SK-N-SH (cell line): Measurements from ENCODE around the gene BBS4. TPM values are rescaled to one million over a fixed set of nuclear protein-coding genes. Genes with fewer than 3 reads are reported as not detected.

Source experiments
- CTCF ChIA-PET: fragments of 300-600, 350-600 bp; formaldehyde crosslinking; extraction: SDS; loops from one replicate; lab custom pipeline; 2021; lab: Yijun Ruan, JAX
- POLR2A ChIA-PET: fragments of 350-600 bp; sonication (Branson Sonifier 250); formaldehyde crosslinking; extraction: SDS; loops from one replicate; lab custom pipeline; 2020; ENCODE audit warnings: antibody characterized with exemption, inconsistent platforms; lab: Yijun Ruan, JAX
- DNase-seq: peaks from one replicate; pipeline ENCODE4 v3.0.0; 2012
- H2AFZ ChIP-seq: fragments of 200-600 bp; sonication (generic); 2 replicates; pipeline ENCODE4 v1.8.1; 2016; ENCODE audit warnings: antibody characterized with exemption, mild to moderate bottlenecking, low read depth
- H3F3A ChIP-seq: fragments of 200-600 bp; sonication (generic); replicated peaks from 2 replicates; pipeline ENCODE3; 2016; ENCODE audit warnings: antibody characterized with exemption, mild to moderate bottlenecking; ENCODE audit not compliant: insufficient read depth
- H3K27ac ChIP-seq, 2 experiments: fragments of 200-500 bp in 1 of 2; fragments of 200-600 bp in 1 of 2; sonication (Bioruptor generic) in 1 of 2; sonication (generic), shearing (Covaris generic) in 1 of 2; 2 replicates each; pipeline versions ENCODE4 v1.5.1 to v1.6.1; 2014 to 2016; ENCODE audit warnings: low read depth in 2 of 2, inconsistent platforms in 1 of 2, low read length in 1 of 2, mild to moderate bottlenecking in 1 of 2, mixed read lengths in 1 of 2
- H3K27me3 ChIP-seq: fragments of 200-600 bp; sonication (generic), shearing (Covaris generic); 2 replicates; pipeline ENCODE4 v1.6.1; 2016; ENCODE audit warnings: mixed run types; ENCODE audit not compliant: insufficient read depth
- H3K36me3 ChIP-seq, 2 experiments: fragments of 200-500 bp in 1 of 2; fragments of 200-600 bp in 1 of 2; sonication (Bioruptor generic) in 1 of 2; sonication (generic) in 1 of 2; replicated peaks in 1 of 2; 2 replicates each; pipeline versions ENCODE3 to v1.5.1; 2014 to 2016; ENCODE audit warnings: low read length in 1 of 2, mild to moderate bottlenecking in 1 of 2; ENCODE audit not compliant: insufficient read depth in 2 of 2, control insufficient read depth in 1 of 2
- H3K4me1 ChIP-seq, 2 experiments: fragments of 200-500 bp in 1 of 2; fragments of 200-600 bp in 1 of 2; sonication (Bioruptor generic) in 1 of 2; sonication (generic), shearing (Covaris generic) in 1 of 2; 2 replicates each; pipeline versions ENCODE4 v1.5.1 to v1.6.1; 2014 to 2016; ENCODE audit warnings: low read depth in 1 of 2, low read length in 1 of 2, mixed run types in 1 of 2; ENCODE audit not compliant: insufficient read depth in 2 of 2, control insufficient read depth in 1 of 2
- H3K4me2 ChIP-seq: fragments of 200-600 bp; sonication (generic), shearing (Covaris generic); 2 replicates; pipeline ENCODE4 v1.6.1; 2017; ENCODE audit warnings: mixed run types
- H3K4me3 ChIP-seq, 2 experiments: fragments of 200-500 bp in 1 of 2; fragments of 200-600 bp in 1 of 2; sonication (Bioruptor generic) in 1 of 2; sonication (generic), shearing (Covaris generic) in 1 of 2; 2 replicates each; pipeline versions ENCODE4 v1.5.1 to v1.8.1; 2014 to 2016; ENCODE audit warnings: low read depth in 2 of 2, inconsistent platforms in 1 of 2, low read length in 1 of 2, mild to moderate bottlenecking in 1 of 2, mixed read lengths in 1 of 2, moderate library complexity in 1 of 2
- H3K79me2 ChIP-seq: fragments of 200-600 bp; sonication (generic); 2 replicates; pipeline ENCODE4 v1.8.1; 2017; ENCODE audit warnings: mild to moderate bottlenecking; ENCODE audit not compliant: insufficient read depth
- H3K9ac ChIP-seq: fragments of 200-600 bp; sonication (generic); 2 replicates; pipeline ENCODE4 v1.6.1; 2017; ENCODE audit warnings: mixed run types
- H3K9me2 ChIP-seq: fragments of 200-600 bp; sonication (generic); 2 replicates; pipeline ENCODE4 v1.6.1; 2017; ENCODE audit warnings: mixed run types
- H3K9me3 ChIP-seq: fragments of 200-600 bp; sonication (generic); 2 replicates; pipeline ENCODE4 v1.6.1; 2017; ENCODE audit warnings: mixed run types, mild to moderate bottlenecking, moderate library complexity
- H4K20me1 ChIP-seq: fragments of 200-600 bp; sonication (generic); 2 replicates; pipeline ENCODE4 v1.6.1; 2017; ENCODE audit warnings: mild to moderate bottlenecking, mixed run types; ENCODE audit not compliant: insufficient read depth
- EP300 ChIP-seq, 2 experiments: IDR thresholded peaks; 2 replicates each; pipeline versions ENCODE4 v1.4.0 to v1.6.1; 2012; ENCODE audit warnings: borderline replicate concordance in 1 of 2, low read depth in 1 of 2, low read length in 1 of 2
- EZH2phosphoT487 ChIP-seq: fragments of 200-600 bp; sonication (generic); IDR thresholded peaks from 2 replicates; pipeline ENCODE4 v1.6.1; 2017; ENCODE audit warnings: low read depth, mixed run types, mild to moderate bottlenecking, antibody characterized with exemption, moderate library complexity, borderline replicate concordance
- FOXJ3 ChIP-seq: sonication (generic); formaldehyde crosslinking; IDR thresholded peaks from 2 replicates; pipeline ENCODE4 v1.5.1; 2020; ENCODE audit warnings: mild to moderate bottlenecking, missing genetic modification reagents
- GABPA ChIP-seq: IDR thresholded peaks from 2 replicates; pipeline ENCODE4 v1.4.0; 2012; ENCODE audit warnings: low read depth, mild to moderate bottlenecking
- MEF2A ChIP-seq: IDR thresholded peaks from 2 replicates; pipeline ENCODE4 v1.4.0; 2012; ENCODE audit warnings: low read depth, borderline replicate concordance
- NFIC ChIP-seq: IDR thresholded peaks from 2 replicates; pipeline ENCODE4 v1.4.0; 2012; ENCODE audit warnings: borderline replicate concordance
- POLR2AphosphoS5 ChIP-seq: IDR thresholded peaks from 2 replicates; pipeline ENCODE4 v1.6.1; 2012; ENCODE audit warnings: low read depth, low read length
- RXRA ChIP-seq: IDR thresholded peaks from 2 replicates; pipeline ENCODE4 v1.4.0; 2012; ENCODE audit warnings: low read depth, mild to moderate bottlenecking, borderline replicate concordance
- TAF1 ChIP-seq: IDR thresholded peaks from 2 replicates; pipeline ENCODE4 v1.6.1; 2012; ENCODE audit warnings: low read depth, mild to moderate bottlenecking, low read length, moderate library complexity, borderline replicate concordance
- TCF12 ChIP-seq: IDR thresholded peaks from 2 replicates; pipeline ENCODE4 v1.4.0; 2012
- YY1 ChIP-seq: IDR thresholded peaks from 2 replicates; pipeline ENCODE4 v1.4.0; 2012; ENCODE audit warnings: low read depth, mild to moderate bottlenecking
- WGBS: methylation state at CpG from one replicate; pipeline ENCODE4 v1.1.6; 2017; ENCODE audit warnings: low lambda C conversion rate; 5-methylcytosine and 5-hydroxymethylcytosine counted together
- polyA plus RNA-seq, 3 experiments: library from polyadenylated mRNA; depleted of rRNA; stranded (reverse); fragments of >200 nt; gene quantifications; 2 replicates each; pipeline ENCODE4 v1.2.3, GENCODE V29; 2012
- TF ChIP-seq, protein P1 (sequence below): IDR thresholded peaks from 2 replicates; pipeline ENCODE4; 2012
- TF ChIP-seq, protein P2 (sequence below): IDR thresholded peaks from 2 replicates; pipeline ENCODE4 v1.6.1; 2012; ENCODE audit warnings: mild to moderate bottlenecking, low read depth, low read length, moderate library complexity

Gene BBS4
- polyA plus RNA-seq, 1 of the 3 experiments (the other 2 are of a cell fraction), result 18.5 TPM

DNA sequence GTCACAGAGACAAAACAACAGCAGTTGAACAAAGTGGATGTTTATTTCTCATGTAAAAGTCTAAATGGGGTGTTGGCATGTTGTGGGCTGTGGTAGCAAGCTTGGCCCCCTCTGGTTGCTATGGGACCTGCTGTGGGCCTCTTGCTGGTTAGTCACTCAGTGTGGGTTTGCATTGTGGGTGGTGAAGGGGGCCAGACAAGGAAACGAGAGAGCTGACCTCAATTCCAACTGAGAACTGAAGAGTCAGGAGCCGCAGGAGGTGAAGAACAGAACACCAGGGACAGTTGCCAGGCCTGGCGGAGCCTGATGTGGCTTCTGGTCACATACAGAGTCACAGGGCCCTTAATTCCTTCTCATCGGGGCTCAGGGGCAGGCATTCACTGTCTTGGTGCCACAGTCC, 99.4 kb downstream of the BBS4 start:
- 0 out of 2 replicates have a peak, but pooled peaks cover 3% of the 10 kb centered on the region for H4K20me1 ChIP-seq
- no peak for DNase-seq
- peaks cover 0 to 3% of the 10 kb centered on the region in 2 experiments for H3K36me3 ChIP-seq
- no peak overlapping the region for H3K4me2 ChIP-seq
- no peak overlapping the region for H3K4me3 ChIP-seq
- H3K9me3 ChIP-seq, result no peaks in the 10 kb centered on the region
- H3F3A ChIP-seq, result peaks cover 14% of the 10 kb centered on the region
- CTCF ChIA-PET, result interaction anchor here (1.0 to 2.5 kb wide), 8 partner anchors 9 to 488 kb away, joined by 3 to 10 read pairs (median 4); no protein-coding TSS in a partner anchor
- H3K9me2 ChIP-seq, result no peaks in the 10 kb centered on the region
- no peak overlapping the region; a peak in 1 of 4 replicates for H3K27ac ChIP-seq
- TF ChIP-seq FOXJ3 (CRISPR knock-in tag) (no peak), POLR2AphosphoS5 (no peak), TCF12 (no peak), GABPA (no peak), EZH2phosphoT487 (no peak), EP300 (IDR thresholded peaks at IDR 0.05; ENCODE audit: borderline replicate concordance in 1 of 2, low read depth in 1 of 2, low read length in 1 of 2) (no peak), MEF2A (no peak)
- TF ChIP-seq, protein P1, sequence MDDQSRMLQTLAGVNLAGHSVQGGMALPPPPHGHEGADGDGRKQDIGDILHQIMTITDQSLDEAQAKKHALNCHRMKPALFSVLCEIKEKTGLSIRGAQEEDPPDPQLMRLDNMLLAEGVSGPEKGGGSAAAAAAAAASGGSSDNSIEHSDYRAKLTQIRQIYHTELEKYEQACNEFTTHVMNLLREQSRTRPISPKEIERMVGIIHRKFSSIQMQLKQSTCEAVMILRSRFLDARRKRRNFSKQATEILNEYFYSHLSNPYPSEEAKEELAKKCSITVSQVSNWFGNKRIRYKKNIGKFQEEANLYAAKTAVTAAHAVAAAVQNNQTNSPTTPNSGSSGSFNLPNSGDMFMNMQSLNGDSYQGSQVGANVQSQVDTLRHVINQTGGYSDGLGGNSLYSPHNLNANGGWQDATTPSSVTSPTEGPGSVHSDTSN, result no peak
- TF ChIP-seq, protein P2, sequence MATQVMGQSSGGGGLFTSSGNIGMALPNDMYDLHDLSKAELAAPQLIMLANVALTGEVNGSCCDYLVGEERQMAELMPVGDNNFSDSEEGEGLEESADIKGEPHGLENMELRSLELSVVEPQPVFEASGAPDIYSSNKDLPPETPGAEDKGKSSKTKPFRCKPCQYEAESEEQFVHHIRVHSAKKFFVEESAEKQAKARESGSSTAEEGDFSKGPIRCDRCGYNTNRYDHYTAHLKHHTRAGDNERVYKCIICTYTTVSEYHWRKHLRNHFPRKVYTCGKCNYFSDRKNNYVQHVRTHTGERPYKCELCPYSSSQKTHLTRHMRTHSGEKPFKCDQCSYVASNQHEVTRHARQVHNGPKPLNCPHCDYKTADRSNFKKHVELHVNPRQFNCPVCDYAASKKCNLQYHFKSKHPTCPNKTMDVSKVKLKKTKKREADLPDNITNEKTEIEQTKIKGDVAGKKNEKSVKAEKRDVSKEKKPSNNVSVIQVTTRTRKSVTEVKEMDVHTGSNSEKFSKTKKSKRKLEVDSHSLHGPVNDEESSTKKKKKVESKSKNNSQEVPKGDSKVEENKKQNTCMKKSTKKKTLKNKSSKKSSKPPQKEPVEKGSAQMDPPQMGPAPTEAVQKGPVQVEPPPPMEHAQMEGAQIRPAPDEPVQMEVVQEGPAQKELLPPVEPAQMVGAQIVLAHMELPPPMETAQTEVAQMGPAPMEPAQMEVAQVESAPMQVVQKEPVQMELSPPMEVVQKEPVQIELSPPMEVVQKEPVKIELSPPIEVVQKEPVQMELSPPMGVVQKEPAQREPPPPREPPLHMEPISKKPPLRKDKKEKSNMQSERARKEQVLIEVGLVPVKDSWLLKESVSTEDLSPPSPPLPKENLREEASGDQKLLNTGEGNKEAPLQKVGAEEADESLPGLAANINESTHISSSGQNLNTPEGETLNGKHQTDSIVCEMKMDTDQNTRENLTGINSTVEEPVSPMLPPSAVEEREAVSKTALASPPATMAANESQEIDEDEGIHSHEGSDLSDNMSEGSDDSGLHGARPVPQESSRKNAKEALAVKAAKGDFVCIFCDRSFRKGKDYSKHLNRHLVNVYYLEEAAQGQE, result no peak
- no peak overlapping the region for H3K9ac ChIP-seq
- H3K4me1 ChIP-seq, result peaks cover 0 to 21% of the 10 kb centered on the region in 2 experiments; a peak in 2 of 4 replicates
- POLR2A ChIA-PET, result no interaction called here
- 96% methylated on average over 4 of the region's 4 CpGs for WGBS
- H2AFZ ChIP-seq, result peak overlapping the region; percentile 87
- peaks cover 30% of the 10 kb centered on the region for H3K79me2 ChIP-seq
- H3K27me3 ChIP-seq, result no peaks in the 10 kb centered on the region

DNA sequence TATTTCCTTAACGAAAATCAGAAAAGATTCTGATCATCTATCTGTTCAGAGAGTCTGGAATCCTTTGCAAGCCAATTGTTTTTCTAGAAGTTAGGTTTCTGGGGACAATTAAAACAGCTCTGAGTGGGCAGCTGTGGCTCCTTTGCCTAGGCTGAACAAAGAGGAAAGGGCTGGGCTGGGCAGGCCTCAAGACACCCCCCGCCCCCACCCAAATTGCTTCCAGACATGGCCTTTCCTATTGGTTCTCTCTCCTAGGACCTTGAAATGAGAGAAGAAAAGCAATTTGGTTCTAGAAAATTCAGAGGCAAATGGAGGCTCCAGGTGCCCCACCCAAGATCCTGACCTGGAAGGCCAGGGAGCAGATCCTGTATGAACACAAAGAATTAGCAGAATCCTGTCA, 99.8 kb downstream of the BBS4 start:
- TF ChIP-seq POLR2AphosphoS5 (no peak), TCF12 (no peak), TAF1 (no peak), RXRA (no peak), EZH2phosphoT487 (no peak), YY1 (no peak), NFIC (no peak)
- TF ChIP-seq, protein P2, result no peak
- Histone ChIP-seq H3K4me3 (no peak overlapping the region), H3K9ac (no peak overlapping the region), H3K4me1 (peaks cover 0 to 21% of the 10 kb centered on the region in 2 experiments; a peak in 2 of 4 replicates), H3K36me3 (peaks cover 0 to 1% of the 10 kb centered on the region in 2 experiments), H3K27me3 (no peaks in the 10 kb centered on the region), H3K9me2 (no peaks in the 10 kb centered on the region), H3K27ac (no peak overlapping the region; a peak in 1 of 4 replicates), H3K4me2 (no peak overlapping the region), H4K20me1 (0 out of 2 replicates have a peak, but pooled peaks cover under 1% of the 10 kb centered on the region), H3K9me3 (no peaks in the 10 kb centered on the region), H3F3A (peaks cover 14% of the 10 kb centered on the region), H2AFZ (peak overlapping the region; percentile 87), H3K79me2 (peaks cover 26% of the 10 kb centered on the region)
- 79% methylated on average over 1 of the region's 2 CpGs for whole genome bisulfite sequencing
- no peak for DNase-seq
- ChIA-PET CTCF (interaction anchor here (1.0 to 2.5 kb wide), 7 partner anchors 8 to 486 kb away, joined by 3 to 10 read pairs (median 3); no protein-coding TSS in a partner anchor), POLR2A (no interaction called here)
